ENCODE results near the gene HERC4. TPM values are rescaled to one million over a fixed set of nuclear protein-coding genes. Genes with fewer than 3 reads are reported as not detected.

HERC4 gene
- total and polyA plus RNA-seq, 2 donors (not counting 1 experiment from before 2014, with no cell fraction given): 53.1 to 140 TPM

DNA sequence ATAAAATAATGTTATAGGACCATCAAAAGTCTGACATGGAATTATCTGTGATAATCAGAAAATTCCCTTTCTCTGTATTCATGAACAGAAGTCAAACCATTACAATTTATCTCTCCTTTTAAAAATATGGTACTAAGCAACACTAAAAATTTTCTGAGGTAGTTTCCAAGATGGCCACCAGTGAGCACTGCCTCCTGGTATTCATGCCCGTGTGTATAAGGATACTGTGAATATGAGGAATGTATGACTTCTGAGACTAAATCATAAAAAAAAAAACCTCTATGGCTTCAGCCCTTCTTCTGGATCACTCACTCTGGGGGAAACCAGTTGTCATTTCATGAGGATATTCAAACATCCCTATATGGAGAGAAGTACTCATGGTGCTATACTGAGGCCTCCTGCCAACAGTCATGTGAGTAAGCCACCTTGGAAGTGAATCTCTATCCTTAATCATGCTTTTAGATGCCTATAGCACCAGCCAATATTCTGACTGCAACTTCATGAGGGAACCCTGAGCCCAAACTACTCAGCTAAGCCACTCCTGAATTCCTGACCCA, 149.6 kb downstream of the HERC4 start:
- H3K9ac ChIP-seq (ENCODE audit: insufficient read depth, low read length): no peak overlapping the region
- peaks cover 7% of the 10 kb centered on the region for H3K36me3 ChIP-seq (ENCODE audit: control insufficient read depth, insufficient read depth, low read length)
- H3K9me3 ChIP-seq (ENCODE audit: control insufficient read depth, insufficient read depth, low read depth, low read length): no peaks in the 10 kb centered on the region
- no peaks in the 10 kb centered on the region for H3K79me2 ChIP-seq (ENCODE audit: control insufficient read depth, insufficient read depth, low read length)
- TF ChIP-seq, protein P1, sequence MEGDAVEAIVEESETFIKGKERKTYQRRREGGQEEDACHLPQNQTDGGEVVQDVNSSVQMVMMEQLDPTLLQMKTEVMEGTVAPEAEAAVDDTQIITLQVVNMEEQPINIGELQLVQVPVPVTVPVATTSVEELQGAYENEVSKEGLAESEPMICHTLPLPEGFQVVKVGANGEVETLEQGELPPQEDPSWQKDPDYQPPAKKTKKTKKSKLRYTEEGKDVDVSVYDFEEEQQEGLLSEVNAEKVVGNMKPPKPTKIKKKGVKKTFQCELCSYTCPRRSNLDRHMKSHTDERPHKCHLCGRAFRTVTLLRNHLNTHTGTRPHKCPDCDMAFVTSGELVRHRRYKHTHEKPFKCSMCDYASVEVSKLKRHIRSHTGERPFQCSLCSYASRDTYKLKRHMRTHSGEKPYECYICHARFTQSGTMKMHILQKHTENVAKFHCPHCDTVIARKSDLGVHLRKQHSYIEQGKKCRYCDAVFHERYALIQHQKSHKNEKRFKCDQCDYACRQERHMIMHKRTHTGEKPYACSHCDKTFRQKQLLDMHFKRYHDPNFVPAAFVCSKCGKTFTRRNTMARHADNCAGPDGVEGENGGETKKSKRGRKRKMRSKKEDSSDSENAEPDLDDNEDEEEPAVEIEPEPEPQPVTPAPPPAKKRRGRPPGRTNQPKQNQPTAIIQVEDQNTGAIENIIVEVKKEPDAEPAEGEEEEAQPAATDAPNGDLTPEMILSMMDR (conservative IDR thresholded peaks at IDR 0.05 in 1 of 2, IDR thresholded peaks at IDR 0.05 in 1 of 2; ENCODE audit: low read depth in 1 of 2, low read length in 2 of 2): no peak
- TF ChIP-seq EZH2 (IDR thresholded peaks at IDR 0.05; ENCODE audit: low read length, missing control alignments): no peak
- H3K27me3 ChIP-seq (ENCODE audit: control insufficient read depth, insufficient read depth, low read length): no peaks in the 10 kb centered on the region
- peak overlapping the region; percentile 5 for H3K27ac ChIP-seq (ENCODE audit: insufficient read depth, low read length)
- DNase-seq (ENCODE audit: low read depth in 2 of 2): peak in 1 of 2 donors; percentile 75
- no peak overlapping the region for H2AFZ ChIP-seq (ENCODE audit: low read length)
- H4K20me1 ChIP-seq (ENCODE audit: control insufficient read depth, extremely low read depth, insufficient read depth, low read length): no peaks in the 10 kb centered on the region
- H3K4me3 ChIP-seq (replicated peaks in 1 of 4; ENCODE audit: control extremely low read depth in 1 of 4, insufficient read depth in 1 of 4, low read depth in 3 of 4, low read length in 4 of 4): no peak overlapping the region
- H3K4me1 ChIP-seq (ENCODE audit: control insufficient read depth, extremely low read depth, insufficient read depth, low read length): no peaks in the 10 kb centered on the region
- H3K4me2 ChIP-seq (ENCODE audit: extremely low read depth, insufficient read depth, low read length): no peak overlapping the region

DNA sequence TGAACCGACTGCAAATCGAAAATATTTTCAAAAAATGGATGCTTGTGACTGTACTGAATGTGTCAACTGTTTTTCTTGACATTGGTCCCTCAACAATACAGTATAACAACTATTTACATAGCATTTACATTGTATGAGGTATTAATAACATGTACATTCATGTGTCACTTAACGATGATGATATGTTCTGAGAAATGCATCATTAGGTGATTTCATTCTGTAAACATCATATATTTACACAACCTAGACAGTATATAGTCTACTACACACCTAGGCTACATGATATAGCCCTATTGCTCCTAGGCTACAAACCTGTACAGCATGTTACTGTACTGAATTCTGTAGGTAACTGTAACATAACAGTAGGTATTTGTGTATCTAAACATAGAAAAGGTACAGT, 150.9 kb downstream of the HERC4 start:
- Histone ChIP-seq H3K27ac (ENCODE audit: insufficient read depth, low read length) (no peak overlapping the region), H3K36me3 (ENCODE audit: control insufficient read depth, insufficient read depth, low read length) (peaks cover 5% of the 10 kb centered on the region)

DNA sequence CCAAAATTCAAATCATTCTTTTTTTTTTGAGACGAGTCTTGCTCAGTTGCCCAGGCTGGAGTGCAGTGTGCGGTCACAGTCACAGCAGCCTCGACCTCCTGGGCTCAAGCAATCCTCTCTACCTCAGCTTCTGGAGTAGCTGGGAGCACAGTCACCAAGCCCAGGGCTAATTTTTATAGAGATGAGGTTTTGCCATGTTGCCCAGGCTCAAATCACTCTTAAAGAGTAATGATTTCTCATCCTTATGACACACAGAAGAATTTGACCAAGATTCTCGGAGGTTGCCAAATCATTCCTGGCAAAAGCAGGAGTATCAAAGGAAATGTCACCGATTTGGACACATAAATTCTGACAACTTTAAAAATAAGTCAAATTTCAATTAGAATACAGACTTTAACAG, 151.5 kb downstream of the HERC4 start:
- Histone ChIP-seq H3K4me3 (replicated peaks in 1 of 4; ENCODE audit: control extremely low read depth in 1 of 4, insufficient read depth in 1 of 4, low read depth in 3 of 4, low read length in 4 of 4) (no peak overlapping the region), H3K36me3 (ENCODE audit: control insufficient read depth, insufficient read depth, low read length) (peaks cover 5% of the 10 kb centered on the region), H3K27me3 (ENCODE audit: control insufficient read depth, insufficient read depth, low read length) (no peaks in the 10 kb centered on the region), H4K20me1 (ENCODE audit: control insufficient read depth, extremely low read depth, insufficient read depth, low read length) (no peaks in the 10 kb centered on the region), H3K4me1 (ENCODE audit: control insufficient read depth, extremely low read depth, insufficient read depth, low read length) (no peaks in the 10 kb centered on the region), H2AFZ (ENCODE audit: low read length) (no peak overlapping the region), H3K27ac (ENCODE audit: insufficient read depth, low read length) (no peak overlapping the region), H3K79me2 (ENCODE audit: control insufficient read depth, insufficient read depth, low read length) (no peaks in the 10 kb centered on the region), H3K9me3 (ENCODE audit: control insufficient read depth, insufficient read depth, low read depth, low read length) (no peaks in the 10 kb centered on the region), H3K9ac (ENCODE audit: insufficient read depth, low read length) (no peak overlapping the region), H3K4me2 (ENCODE audit: extremely low read depth, insufficient read depth, low read length) (no peak overlapping the region)
- TF ChIP-seq, protein P1 (conservative IDR thresholded peaks at IDR 0.05 in 1 of 2, IDR thresholded peaks at IDR 0.05 in 1 of 2; ENCODE audit: low read depth in 1 of 2, low read length in 2 of 2): no peak
- TF ChIP-seq EZH2 (IDR thresholded peaks at IDR 0.05; ENCODE audit: low read length, missing control alignments): no peak
- peak in 1 of 2 donors; percentile 31 for DNase-seq (ENCODE audit: low read depth in 2 of 2)

More for the DNA sequence above, 150.9 kb downstream of the HERC4 start:
- Histone ChIP-seq H4K20me1 (ENCODE audit: control insufficient read depth, extremely low read depth, insufficient read depth, low read length) (no peaks in the 10 kb centered on the region), H3K4me2 (ENCODE audit: extremely low read depth, insufficient read depth, low read length) (no peak overlapping the region), H3K9ac (ENCODE audit: insufficient read depth, low read length) (no peak overlapping the region), H3K9me3 (ENCODE audit: control insufficient read depth, insufficient read depth, low read depth, low read length) (no peaks in the 10 kb centered on the region), H3K27me3 (ENCODE audit: control insufficient read depth, insufficient read depth, low read length) (no peaks in the 10 kb centered on the region), H2AFZ (ENCODE audit: low read length) (no peak overlapping the region), H3K4me3 (replicated peaks in 1 of 4; ENCODE audit: control extremely low read depth in 1 of 4, insufficient read depth in 1 of 4, low read depth in 3 of 4, low read length in 4 of 4) (no peak overlapping the region), H3K79me2 (ENCODE audit: control insufficient read depth, insufficient read depth, low read length) (no peaks in the 10 kb centered on the region), H3K4me1 (ENCODE audit: control insufficient read depth, extremely low read depth, insufficient read depth, low read length) (no peaks in the 10 kb centered on the region)
- TF ChIP-seq, protein P1 (conservative IDR thresholded peaks at IDR 0.05 in 1 of 2, IDR thresholded peaks at IDR 0.05 in 1 of 2; ENCODE audit: low read depth in 1 of 2, low read length in 2 of 2): no peak
- TF ChIP-seq EZH2 (IDR thresholded peaks at IDR 0.05; ENCODE audit: low read length, missing control alignments): no peak
- DNase-seq (ENCODE audit: low read depth in 2 of 2): no peak

Measured in fibroblast of lung (primary cell).